ENCODE measurements around the gene HAND2.

DNA sequence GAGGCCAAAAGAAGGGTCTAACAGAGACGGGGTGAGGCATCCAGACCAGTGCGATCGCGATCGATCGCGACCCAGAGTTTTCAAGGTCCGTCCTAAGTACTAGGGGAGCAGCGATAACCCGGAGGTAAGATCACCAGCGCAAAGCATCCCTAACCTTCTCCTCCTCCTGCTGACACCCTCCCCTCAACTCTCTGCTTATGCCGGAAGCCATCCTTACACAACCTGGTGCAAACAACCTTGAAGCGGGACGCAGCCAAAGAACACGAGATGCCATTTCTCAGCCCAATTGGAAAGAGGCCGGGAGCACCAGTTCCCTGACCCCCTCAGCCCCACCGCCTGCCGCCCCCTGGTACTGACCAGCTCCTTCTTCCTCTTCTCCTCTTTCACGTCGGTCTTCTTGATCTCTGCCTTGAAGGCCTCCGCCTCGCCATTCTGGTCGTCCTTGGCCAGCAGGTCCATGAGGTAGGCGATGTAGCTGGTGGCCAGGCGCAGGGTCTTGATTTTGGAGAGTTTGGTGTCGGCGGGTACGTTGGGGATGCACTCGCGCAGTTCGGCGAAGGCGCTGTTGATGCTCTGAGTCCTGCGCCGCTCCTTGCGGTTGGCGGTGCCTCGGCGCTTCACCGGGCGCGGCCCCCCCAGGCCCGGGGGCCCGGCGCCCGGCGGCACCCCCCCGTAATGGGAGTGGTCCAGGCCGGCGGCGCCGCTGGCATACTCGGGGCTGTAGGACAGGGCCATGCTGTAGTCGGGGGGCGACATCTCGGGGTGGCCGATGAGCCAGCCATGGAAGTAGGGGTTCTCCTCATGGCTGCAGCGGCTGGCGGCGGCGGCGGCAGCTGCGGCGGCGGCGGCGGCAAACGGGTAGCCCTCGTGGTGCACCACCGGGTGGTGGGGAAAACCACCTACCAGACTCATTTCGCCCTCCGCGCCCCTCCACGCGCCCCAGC lies 1.4 kb downstream of the HAND2 start:
- TF ChIP-seq, protein P1, sequence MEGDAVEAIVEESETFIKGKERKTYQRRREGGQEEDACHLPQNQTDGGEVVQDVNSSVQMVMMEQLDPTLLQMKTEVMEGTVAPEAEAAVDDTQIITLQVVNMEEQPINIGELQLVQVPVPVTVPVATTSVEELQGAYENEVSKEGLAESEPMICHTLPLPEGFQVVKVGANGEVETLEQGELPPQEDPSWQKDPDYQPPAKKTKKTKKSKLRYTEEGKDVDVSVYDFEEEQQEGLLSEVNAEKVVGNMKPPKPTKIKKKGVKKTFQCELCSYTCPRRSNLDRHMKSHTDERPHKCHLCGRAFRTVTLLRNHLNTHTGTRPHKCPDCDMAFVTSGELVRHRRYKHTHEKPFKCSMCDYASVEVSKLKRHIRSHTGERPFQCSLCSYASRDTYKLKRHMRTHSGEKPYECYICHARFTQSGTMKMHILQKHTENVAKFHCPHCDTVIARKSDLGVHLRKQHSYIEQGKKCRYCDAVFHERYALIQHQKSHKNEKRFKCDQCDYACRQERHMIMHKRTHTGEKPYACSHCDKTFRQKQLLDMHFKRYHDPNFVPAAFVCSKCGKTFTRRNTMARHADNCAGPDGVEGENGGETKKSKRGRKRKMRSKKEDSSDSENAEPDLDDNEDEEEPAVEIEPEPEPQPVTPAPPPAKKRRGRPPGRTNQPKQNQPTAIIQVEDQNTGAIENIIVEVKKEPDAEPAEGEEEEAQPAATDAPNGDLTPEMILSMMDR (conservative IDR thresholded peaks at IDR 0.05): no peak
- no peak for TF ChIP-seq EZH2 (IDR thresholded peaks at IDR 0.05; ENCODE audit: low read depth)
